HG02610 (cell line): ENCODE measurements around the gene NT5DC4.
A peak's percentile ranks its signal among the peaks of the same experiment; 100 is the strongest.

Experiments used
- ATAC-seq: cut with Tn5 transposase; IDR thresholded peaks from one replicate; pipeline ENCODE4 v1.9.1; 2021; ENCODE audit warnings: mild to moderate bottlenecking, moderate library complexity; ENCODE audit not compliant: unreplicated experiment

NT5DC4 gene

GRCh38 chr2:112720785-112721184, at the start of gene NT5DC4:
Gene NT5DC4, plus strand, starts transcription at chr2:112721020. Its CDS starts 60 bp downstream, at chr2:112721080.
- no peak for ATAC-seq

DNA sequence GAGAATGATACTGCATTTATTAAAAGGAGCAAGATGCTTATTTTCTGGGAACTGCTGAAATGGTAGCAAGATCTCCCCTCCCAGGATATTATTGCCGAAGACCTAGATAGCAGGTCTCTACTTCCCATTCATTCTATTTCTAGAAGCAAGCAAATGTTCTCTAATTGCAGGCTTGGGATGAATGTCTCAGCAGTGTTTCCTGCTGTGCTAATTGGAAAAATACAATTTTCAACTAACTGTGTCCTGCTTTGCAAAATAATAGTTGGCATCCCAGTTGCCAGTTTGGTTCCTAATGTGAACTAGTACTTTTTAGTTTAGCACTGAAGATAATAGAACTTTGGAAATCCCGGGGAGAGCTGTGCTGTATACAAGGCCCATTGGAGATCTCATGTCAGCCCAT, 49.0 kb upstream of the NT5DC4 start:
- no peak for ATAC-seq

DNA sequence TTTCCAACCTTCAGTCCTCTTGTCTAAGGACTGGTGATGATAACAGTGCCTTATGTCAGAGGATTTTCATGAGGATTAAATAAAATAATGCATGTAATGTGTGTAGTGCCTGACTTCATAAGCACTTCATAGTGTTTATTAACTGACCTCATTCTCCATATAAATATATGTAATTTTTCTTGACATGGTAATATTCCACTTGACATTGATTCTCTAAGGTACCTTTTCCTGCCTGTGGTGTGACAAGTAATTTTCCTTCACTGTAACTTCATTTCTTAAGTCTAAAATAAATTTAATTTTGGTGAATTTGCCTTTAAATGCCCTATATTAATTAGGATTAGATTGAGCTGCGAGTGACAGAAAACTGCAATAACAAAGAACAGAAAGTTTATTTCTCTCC, 47.8 kb upstream of the NT5DC4 start:
- ATAC-seq, result no peak

- ATAC-seq, result no peak
Measured at GRCh38 chr2:112674229-112674628, 46.6 kb upstream of the NT5DC4 start.

DNA sequence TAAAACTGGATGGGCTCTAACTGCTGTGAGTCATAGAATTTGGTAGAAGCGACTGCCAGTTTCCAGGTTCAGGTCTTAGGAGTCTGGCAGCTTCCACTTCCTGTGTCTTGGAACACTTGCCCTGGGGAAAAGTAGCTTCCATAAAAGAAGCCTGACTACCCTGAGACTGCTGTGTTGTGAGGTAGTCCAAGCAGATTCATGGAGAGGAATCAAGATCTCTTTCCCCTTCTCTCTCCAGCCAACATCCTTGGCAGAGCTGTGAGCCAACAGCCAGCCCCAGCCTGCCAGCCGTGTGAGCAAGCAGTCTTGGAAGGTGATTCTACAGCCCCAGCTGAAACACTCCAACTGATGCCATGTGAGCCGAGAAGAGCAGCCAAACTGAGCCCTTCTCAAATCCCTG, 41.3 kb upstream of the NT5DC4 start:
- no peak for ATAC-seq

DNA sequence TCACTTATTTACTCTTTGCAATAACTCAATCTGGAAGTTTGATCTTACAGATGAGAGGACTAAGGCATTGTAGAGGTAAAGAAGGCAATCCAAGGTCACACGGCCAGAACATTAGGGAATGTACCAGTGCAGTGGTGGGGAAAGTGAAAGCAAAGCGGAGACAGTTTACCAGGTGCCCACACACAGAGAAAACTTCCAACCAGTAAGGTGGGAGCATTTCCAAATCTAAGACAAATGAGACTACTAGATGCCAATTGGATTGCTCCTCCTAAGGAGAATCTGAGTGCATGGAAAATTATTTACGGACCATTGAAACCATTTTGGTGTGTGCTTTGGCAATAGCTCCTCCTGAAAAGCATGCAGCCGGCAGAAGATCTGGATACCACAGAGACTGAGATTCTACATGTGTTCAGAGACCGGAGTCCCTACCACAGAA, 40.1 kb upstream of the NT5DC4 start:
- no peak for ATAC-seq

DNA sequence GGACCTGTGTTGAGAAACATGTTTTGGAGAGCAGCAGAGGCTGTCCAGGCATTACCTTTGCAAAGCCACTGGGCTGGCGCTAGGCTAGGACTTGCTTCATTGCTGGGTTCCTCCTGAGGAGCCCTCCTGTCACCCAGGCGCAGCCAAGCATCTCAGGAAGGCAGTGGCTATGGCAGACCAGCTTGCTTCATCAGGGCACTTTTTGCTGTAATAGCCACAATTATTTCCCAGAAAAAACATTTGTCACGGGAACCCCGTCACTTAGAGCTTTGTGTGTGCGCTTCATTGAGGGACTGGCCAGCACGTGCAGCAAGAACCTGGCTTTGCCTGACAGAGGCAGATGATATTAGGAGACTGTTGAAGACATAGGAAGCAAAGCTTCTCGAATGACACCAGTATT, 38.7 kb upstream of the NT5DC4 start:
- ATAC-seq, result no peak

DNA sequence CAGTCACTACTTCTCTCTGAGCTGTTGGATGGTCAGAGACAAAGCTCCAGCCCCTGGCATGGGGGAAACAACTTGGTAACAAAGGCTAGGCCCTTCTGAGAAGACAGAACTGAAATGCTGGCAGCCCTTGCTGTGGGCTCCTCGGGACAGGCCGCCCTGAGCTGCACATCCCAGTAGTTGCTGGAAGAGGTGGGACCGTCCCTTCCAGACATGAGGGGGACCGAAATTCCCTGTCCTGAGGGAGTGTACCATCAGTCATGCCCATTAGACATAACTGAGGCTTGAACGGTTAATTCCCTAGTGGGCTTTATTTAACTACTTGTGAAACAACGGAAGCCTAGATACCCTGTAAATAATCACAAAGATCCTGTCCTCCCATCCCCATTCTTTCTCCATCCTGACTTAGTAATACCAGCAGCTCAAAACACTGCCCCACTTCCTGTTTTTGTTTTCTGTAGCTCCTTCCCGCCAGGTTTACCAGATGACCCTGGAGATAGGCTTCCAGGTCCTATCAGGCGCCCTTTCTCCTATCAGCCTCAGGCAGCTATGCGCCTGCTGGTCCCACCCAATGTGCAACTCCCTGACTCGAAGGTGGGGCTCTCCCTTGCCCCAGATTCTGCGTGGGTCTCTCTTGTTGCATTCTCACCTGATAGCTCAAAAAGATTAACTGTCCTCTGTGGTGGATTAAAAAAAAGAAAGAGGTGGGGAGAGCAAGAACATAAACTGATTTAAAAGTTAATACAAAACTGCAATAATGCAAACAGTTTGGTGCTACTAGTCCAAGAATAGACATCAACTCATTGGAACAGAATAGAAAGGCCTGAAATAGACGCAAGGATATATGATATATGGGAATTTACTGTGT, 37.0 kb upstream of the NT5DC4 start:
- no peak for ATAC-seq

GRCh38 chr2:112684415-112684775, 36.4 kb upstream of the NT5DC4 start:
- no peak for ATAC-seq

- no peak for ATAC-seq
Measured at GRCh38 chr2:112685271-112685884, 35.4 kb upstream of the NT5DC4 start.

DNA sequence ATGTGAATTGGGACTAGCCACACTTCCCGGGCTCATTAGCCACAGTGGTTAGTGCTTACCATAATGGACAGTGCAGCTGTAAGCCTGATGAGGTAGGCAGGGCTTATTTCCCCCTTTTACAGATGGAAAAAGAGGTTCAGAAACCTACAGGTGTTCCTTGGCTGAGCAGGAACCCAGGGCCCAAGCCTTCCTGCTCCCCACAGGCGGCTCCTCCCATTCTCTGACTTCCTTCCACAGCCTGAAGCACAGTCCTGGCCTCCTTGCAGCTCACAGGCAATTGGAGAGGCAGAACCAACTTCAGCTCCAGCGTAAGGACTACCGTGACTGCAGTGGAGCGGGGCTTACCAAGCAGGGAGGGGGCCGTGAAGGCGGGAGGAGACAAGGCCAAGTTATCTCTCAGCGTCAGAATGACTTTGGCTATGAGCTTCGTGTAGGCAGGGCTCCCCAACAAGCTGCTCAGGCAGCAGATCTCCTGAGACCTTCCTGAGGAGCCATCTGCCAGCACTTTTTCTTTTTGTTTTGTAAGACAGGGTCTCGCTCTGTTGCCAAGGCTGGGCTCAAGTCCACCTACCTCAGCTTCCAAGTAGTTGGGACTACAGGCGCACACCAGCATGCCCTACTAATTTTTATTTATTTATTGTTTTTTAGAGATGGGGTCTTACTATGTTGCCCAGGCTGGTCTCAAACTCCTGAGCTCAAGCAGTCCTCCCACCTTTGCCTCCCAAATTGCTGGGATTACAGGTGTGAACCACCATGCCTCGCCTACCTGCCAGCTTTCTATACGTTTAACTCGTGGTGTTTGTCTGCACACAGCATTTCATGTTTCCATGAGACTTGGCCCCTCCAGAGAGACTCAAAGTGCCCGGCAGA, 34.2 kb upstream of the NT5DC4 start:
- ATAC-seq, result no peak

GRCh38 chr2:112687522-112687921, 33.3 kb upstream of the NT5DC4 start:
- ATAC-seq, result no peak

DNA sequence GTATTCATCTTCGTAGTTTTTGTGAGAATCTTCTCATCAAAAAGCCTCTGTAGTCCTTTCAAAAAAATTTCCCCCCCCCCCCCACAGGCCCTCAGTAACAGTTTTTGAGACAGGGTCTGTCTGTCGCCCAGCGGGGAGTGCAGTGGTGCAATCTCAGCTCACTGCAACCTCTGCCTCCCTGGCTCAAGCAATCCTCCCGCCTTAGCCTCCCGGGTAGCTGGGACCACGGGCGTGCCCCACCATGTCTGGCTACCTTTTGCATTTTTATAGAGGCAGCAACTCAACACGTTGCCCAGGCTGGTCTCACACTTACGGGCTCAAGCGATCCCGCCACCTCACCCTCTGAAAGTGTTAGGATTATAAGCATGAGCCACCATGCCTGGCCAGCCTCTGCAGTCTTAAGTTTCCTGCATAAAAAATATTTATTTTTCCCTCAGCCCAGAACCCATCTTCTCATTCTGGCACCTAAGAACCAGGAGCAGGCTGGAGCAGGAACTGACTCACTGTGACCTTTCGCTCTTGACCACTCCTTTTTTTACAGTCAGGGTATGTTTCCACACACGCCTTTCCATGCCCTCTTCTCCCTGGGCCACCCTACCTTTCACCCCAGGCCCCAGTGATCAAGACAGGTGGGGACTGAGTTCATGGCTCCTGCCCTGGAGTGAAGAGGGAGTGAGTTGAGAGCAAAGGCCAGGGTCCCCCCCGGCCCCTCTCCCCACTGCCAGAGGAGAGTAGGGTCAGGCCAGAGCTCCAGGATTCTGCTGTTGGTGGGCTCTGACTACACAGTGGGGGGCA, 32.5 kb upstream of the NT5DC4 start:
- ATAC-seq, result no peak

- ATAC-seq, result peak; percentile 37
Measured at GRCh38 chr2:112690853-112691401, 29.9 kb upstream of the NT5DC4 start.

GRCh38 chr2:112691881-112692281, 28.9 kb upstream of the NT5DC4 start:
- ATAC-seq, result no peak

DNA sequence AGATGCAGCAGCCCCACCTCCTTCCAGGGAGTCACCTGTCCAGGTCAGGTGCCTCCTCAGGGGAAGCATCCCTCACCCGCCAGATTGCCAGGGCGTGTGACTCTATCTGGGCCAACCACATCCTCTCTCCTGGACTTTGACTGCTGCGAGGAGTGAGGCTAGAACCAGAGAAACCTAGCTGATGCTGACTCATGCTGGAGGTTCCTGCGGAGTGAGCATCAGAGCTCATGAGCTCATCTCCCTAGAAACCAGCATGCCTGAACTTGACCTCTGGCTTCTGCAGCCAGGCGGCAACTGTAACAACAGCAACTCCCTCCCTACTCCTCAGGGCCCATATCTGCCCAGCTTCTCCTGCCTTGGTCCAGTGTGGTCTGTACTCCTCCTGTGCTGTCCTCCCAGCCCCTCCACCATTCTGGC, 28.3 kb upstream of the NT5DC4 start:
- ATAC-seq, result peak; percentile 93

GRCh38 chr2:112692918-112693317, 27.9 kb upstream of the NT5DC4 start:
- ATAC-seq, result no peak

- ATAC-seq, result no peak
Measured at GRCh38 chr2:112693596-112693995, 27.2 kb upstream of the NT5DC4 start.

GRCh38 chr2:112694182-112694581, 26.6 kb upstream of the NT5DC4 start:
- ATAC-seq, result no peak

- ATAC-seq, result no peak
Measured at GRCh38 chr2:112698834-112699515, 21.8 kb upstream of the NT5DC4 start.
